Measurements from ENCODE around the gene DAAM1. TPM values are rescaled to one million over a fixed set of nuclear protein-coding genes. Genes with fewer than 3 reads are reported as not detected.

The DAAM1 gene
- total RNA-seq, 1 donor from 2014 or later, result 32.4 TPM

DNA sequence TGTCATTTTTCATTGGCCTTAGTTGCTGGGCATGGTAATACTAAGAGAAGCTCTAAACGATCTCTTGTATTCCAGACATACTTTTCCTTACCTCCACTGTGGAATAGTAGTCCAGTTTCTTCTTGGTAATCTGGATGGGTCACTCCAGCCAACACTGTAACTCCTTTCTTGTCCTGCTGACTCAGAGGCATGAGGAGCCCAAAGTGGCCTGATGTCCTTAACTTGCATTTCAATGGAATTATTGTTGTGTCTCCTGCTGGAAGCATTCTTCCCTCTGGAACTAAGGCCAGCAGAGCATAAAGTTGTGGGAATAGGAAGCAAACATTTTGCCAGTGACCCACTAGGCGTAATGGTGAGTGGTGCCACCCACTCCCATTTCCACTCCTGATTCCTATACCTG, 33.1 kb downstream of the DAAM1 start:
- peak; percentile 33 for DNase-seq (ENCODE audit: low read depth)

- no peak for DNase-seq (ENCODE audit: low read depth)
These were observed 35.9 kb downstream of the DAAM1 start for GRCh38 chr14:59224341-59224740.

DNA sequence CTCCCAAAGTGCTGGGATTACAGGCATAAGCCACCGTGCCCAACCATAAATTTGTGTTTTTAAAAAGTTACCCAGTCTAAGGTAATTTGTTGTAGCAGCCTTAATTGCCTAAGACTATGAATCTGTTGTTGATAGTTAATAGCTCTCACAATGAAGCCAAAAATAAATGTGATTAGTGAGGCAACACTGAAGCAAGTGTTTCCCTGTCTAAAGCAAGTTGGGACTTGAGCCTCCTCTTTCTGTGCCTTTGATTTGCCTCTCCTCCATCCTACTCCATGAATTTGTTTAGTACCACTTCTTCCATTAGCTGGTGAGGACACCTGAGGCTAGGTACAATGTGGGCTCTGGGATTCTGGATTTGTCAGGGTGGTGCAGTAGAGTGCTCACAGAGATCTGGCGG, 36.8 kb downstream of the DAAM1 start:
- no peak for DNase-seq (ENCODE audit: low read depth)

GRCh38 chr14:59228421-59228820, 40.0 kb downstream of the DAAM1 start:
- no peak for DNase-seq (ENCODE audit: low read depth)

DNA sequence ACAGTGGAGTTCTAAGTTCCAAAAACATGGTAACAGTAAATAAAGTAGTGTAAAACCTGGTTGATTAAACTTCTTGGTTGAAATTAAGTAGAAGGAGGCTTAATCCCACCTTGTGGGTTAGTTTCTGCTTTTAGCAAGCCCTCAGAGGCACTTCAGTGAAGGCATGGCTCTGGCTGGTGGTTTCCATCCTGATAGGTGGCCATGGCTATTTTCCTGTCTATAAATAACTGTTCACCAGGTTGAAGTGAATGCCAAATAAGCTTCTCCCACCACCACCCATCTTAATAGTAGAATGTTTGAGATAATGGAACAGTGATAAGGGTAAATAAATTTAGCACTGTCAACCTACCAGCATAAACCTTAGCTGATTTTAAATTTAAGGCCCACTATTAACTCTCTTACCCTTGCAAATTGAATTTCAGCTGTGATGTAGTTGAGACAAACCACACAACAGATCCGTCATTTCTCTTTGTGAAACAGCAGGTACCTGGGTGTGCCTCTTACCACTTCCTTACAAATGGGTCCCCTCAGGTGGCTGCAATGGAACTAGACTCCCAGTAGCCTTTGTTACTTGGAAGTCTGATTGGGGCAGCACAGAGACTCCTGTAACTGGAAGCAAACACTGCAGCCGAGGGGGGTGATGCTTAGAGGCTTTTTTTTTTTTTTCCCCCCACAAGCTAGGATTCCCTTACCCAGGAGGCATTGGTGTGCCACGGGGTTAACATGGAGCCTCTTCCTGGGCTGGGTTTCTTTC, 41.4 kb downstream of the DAAM1 start:
- DNase-seq (ENCODE audit: low read depth), result no peak

GRCh38 chr14:59236195-59236594, 47.7 kb downstream of the DAAM1 start:
- DNase-seq (ENCODE audit: low read depth), result no peak

- no peak for DNase-seq (ENCODE audit: low read depth)
These were observed 49.7 kb downstream of the DAAM1 start for GRCh38 chr14:59238216-59238615.

DNA sequence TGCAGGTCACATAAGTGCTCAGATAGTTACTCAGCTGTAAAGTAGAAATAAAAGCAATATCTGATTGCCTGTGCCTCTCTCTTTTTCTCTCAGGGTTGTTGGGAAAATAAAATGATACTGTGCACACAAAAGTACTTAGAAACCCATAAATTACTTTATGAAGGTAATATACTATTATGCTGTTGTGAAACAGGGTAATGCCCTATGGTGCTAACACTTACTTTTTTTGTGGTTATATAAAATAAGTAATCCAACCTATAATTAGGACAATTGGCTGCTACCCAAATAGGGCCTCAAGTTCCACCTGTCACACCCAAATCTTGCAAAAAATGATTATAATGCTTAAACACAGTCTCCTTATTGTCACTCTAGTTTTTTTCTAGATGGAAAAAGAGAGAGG, 50.6 kb downstream of the DAAM1 start:
- no peak for DNase-seq (ENCODE audit: low read depth)

GRCh38 chr14:59240356-59240755, 51.9 kb downstream of the DAAM1 start:
- no peak for DNase-seq (ENCODE audit: low read depth)

DNA sequence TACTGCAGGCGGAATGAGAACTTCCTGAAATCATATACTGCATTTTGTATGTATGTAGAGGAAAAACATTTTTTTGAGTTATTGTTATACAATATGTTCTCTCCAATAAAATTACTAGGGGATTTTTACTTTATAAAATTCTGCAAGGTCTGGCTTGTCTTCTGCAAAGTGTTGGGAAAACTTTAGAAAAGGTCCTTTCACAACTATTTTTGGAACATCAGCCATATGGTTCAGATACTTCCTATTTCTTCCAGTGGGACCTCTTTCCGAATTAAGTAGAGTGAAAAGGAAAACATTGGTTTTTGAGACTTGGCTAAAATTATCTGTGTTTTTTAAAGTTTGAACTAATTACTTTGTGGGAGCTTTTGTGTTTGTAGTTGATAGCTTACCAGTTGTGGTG, 52.7 kb downstream of the DAAM1 start:
- no peak for DNase-seq (ENCODE audit: low read depth)

DNA sequence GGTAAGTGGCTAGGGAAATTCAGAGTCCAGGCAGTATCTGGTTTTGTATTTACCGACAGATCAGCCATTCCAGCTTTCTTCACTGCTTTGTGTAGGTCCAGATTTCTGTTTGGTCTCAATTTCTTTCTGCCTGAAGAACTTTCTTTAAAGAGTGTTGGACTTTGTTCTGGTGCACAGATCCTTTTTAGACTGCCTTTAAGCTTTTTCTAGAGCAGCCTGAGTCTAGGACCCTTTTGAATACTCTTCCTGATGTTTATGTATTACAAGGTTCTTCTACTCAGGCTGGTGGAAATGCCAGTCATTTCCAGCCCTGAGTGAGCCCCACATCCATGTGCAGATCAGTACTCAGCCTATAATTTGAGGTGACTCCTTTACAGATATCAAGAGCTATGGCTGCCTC, 54.7 kb downstream of the DAAM1 start:
- DNase-seq (ENCODE audit: low read depth), result no peak

- DNase-seq (ENCODE audit: low read depth), result peak; percentile 22
These were observed 56.1 kb downstream of the DAAM1 start for GRCh38 chr14:59244581-59244980.

DNA sequence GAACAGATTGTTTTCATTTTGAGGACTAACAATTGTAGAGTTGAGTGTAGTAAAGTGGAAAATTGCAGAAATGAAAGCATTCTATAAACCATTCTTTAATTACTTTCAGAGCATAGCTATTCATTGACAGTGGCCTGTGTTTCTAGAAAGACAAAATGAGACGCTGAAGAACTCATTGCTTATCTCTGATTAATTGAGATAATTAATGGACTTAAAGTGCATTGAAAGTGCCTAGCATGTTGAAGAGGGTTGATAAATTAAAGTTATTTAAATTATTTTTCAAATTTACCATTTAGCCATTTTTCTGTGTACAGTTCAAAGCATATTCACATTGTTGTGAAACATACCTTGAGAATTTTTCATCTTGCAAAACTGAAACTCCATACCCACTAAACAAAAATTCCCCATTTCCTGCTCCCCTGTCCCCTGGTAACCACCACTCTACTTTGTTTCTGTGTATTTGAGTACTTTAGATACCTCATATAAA, 57.4 kb downstream of the DAAM1 start:
- no peak for DNase-seq (ENCODE audit: low read depth)

- DNase-seq (ENCODE audit: low read depth), result no peak
These were observed 58.1 kb downstream of the DAAM1 start for GRCh38 chr14:59246566-59246965.

DNA sequence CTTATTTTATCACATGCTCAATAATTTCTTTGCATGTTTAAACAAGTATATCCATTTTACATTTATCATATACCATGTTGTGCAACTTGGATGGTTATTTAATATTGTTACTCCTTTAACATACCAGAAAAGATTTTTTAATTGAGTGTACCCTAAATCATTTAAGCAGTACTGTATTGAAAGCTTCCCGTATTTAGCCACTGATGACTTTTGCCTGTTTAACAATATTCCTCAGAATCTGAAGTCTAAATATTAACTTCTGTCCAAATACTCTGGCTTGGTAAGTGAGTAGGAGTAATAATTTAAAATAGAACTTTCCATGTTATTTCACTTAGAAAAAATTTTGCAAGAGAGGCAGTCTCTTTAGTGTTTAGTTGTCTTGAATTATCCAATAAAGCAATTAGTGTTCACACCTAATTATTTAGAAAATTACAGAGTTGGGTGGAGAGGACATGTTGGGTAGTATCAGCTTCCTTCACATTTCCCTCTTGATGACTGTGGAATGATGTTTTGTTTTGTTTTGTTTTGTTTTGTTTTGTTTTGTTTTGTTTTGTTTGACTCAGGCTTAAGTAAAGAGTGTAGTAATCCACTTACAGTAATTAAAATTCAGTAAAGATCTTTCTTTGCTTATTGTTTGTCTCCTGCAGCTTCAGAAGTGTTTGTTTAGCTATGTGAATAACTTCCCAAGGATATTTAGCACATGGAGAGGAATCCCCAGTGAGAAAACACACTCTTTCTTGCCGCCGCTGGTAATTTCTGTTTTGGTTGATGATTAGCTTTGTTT, 59.5 kb downstream of the DAAM1 start:
- DNase-seq (ENCODE audit: low read depth), result peak; percentile 82

DNA sequence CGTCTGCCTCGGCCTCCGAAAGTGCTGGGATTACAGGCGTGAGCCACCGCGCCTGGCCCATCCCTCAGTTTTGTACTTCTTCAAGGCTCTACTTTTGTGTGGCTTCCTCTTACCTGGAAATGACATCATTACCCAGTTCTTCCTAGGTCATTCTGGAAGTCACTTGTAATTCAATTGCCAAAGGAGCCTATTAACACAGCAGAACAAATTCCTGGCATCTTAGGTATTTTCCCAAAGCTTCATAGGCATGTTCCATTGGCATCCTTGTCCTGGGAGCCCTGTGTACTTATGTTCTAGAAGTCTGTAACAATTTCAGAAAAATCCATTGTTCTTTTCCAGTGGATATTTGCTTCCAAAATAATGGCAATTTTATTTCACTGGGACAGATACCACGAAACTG, 60.6 kb downstream of the DAAM1 start:
- peak; percentile 72 for DNase-seq (ENCODE audit: low read depth)

DNA sequence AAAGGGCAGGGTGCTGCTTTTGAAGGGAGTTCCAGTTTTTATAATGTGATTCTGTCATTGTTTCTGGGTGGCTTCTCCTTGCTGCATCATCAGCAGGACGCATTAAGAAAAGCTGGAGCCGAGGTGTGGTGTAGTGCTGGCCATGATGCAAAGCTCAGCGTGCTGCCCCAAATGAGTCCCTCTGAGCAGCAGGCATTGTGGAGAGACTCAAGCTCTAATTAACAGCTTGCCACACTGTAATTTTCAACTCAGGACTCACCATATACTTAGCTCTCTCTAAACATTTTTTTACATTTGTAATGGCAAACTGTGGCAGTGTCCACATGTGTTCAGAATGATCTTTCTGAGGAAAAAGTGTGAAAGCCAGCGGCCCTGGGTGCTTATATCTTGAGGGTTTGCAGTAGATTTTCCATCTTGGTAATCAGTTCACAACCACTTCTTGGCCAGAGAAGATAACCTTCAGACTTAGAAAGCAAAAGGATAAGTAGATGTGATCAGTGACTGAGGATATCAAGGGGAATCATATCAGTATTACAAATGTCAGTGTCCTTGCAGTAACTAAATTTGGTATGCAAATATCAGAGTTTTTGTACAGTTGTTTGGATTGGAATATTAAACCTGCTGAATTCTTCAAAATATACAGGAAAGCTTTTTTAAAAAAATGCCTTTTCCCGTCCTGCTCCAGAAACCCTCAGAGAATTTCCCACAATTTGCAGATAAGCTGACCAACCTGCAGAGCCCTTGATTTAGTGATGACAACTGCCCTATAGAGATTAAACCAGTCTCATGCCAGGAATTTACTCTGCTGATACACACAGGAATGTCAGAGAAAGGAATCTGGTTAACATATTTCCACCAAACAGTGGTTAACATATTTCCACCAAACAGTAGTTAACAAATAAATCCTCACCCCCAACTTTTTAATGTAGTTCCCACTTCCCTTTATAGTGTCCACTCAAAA, 63.6 kb downstream of the DAAM1 start:
- DNase-seq (ENCODE audit: low read depth), result peak; percentile 75

GRCh38 chr14:59252772-59253500, 64.5 kb downstream of the DAAM1 start:
- no peak for DNase-seq (ENCODE audit: low read depth)

DNA sequence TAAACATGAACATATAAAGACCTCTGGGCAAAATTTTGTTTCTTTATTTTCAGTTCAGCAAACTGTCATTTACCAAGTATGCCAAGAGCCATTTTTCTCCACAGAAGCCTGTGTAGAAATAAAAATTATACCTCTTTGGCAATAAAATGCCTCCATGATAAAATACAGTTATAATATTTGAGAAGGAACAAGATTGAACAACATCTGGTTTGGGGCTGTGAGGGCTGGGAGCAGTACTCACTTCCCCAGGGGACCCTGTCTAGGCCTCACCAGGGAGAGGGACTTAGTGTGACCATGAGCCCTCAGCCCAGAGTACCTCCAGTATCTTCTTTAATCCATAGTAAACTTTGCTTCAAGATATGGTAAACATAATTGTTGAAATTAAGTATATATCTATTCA, 65.1 kb downstream of the DAAM1 start:
- no peak for DNase-seq (ENCODE audit: low read depth)

DNA sequence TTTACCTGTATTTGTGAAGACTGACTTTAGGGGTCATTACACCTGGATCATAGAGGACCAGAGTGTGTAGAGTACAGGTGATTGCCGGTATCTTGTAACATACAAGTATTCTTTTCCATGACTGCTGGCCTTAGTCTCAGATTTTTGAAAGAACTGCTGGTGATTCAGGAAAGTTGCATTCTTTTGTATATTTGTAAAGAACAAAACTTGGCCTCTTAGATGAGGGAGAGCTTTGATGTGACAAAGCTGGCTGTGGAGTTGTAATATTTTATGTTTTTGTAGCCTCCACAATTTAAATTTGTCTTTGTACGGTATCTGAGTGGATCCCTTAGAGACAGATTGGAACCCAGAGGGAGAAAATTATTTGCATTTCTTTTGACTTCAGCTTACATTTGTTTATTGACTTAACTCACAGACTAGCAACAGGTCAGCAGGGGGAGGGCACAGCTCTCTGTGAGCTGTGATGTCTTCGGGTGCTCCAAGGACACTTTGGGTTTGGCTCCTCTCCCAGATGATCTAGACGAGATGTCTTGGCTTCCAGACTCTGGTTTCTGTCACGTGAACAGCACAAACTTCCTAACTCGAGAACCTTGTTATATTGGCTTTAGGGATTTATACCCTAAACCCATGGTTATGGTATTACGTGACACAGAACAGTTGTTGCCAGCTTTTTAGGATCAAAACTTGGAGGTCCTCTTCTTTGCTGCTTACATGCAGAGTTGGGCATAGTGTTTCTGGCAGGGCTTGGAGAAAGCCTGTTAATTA, 65.9 kb downstream of the DAAM1 start:
- DNase-seq (ENCODE audit: low read depth), result peak; percentile 86

Data from renal cortical epithelial cell (primary cell).